HG03060 (cell line): ENCODE measurements around the gene EFNA5.
"Not testable (repeated sequence)": the region's sequence is repeated elsewhere in the genome, so short reads cannot be mapped to it uniquely, and the experiment has no call there.

ENCODE experiments used
- ATAC-seq: cut with Tn5 transposase; IDR thresholded peaks from one replicate; pipeline ENCODE4 v1.9.1; 2021; ENCODE audit warnings: low read depth, moderate number of reproducible peaks; ENCODE audit not compliant: unreplicated experiment

EFNA5 gene

DNA sequence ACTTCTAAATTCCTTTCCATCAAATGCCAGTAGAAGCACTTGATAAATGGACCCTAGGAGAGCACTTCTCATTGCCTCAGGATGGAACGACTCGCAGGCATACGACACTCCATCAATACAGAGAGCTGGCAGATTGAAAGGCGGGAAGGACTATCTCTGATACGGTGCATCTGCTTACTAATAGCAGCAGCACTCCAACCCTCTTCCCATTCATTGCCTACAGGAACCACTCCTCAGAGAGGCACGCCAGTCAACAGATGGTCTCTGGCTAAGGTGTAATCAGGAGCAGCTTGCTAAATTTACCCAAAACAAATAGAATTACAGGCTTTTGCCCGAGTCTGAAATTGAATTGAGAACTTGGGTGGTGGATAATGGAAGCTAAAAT lies 168.1 kb downstream of the EFNA5 start:
- ATAC-seq: no peak

DNA sequence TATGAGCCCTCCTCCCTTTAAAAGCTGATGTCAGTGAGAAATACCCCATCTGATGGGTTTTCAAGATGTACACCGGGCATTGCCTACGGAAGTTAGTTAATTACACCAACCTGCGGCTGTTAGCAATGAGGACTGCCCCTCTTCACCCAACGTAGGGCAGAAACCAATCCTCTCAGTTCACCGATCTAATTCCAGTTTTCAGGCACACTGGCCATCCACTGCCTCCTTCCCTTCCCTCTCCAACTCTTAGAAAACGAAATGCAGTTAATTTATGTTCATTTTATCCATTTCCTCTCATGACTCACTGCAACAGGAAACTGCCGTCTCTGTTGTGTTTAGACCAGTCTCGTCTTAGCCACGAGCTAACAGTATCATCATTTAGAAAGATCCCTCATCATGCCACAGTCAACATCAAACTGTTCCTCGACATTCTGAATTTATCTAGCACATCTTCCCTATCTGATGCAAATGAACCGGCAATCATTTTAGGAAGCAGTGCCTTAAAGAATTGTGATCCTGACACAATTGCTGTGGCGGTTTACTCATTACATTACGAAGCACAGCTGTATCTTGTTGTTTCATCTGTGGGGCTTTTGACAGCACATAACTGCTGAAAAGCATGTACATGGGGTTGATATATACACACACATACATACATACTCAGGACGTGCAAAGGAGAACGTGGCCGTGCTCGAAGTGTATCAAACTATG lies 168.6 kb downstream of the EFNA5 start:
- no peak for ATAC-seq

DNA sequence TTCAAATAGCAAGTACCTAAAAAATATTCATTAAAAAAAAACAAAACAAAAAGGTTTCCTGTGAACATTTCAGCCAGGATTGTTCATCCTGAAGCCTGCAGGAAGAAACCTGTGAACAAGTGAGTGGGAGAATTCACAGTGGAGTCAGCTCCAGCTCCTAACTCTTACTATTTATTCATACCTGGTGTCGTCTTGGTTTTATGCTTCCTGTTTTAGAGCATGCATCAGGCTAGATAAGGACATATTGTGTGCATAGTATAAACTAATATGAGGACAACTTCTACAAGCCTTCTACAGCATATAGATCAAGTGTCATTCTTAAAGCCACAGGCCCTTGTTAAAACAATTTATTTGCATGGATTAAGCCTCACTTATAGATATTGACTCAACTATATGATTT lies 169.9 kb downstream of the EFNA5 start:
- ATAC-seq: no peak

DNA sequence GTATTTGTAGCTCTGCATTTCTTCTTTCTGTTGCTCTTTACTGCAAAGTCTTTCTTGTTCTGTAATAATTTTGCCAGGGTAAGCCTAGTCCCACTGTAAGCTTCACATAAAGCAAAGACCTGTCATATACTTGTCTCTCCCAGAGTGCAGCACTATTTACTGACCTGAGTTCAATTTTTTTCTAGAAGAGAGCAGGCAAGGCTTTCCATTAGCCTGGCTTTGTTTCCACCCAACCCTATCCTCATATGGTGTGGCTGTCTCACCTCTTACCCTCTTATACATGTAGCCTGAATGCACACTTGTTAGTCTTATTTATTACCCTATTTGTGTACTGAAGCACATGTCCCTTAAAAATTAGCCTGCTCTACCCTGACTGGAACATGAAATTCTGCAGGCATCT lies 170.4 kb downstream of the EFNA5 start:
- ATAC-seq: no peak

DNA sequence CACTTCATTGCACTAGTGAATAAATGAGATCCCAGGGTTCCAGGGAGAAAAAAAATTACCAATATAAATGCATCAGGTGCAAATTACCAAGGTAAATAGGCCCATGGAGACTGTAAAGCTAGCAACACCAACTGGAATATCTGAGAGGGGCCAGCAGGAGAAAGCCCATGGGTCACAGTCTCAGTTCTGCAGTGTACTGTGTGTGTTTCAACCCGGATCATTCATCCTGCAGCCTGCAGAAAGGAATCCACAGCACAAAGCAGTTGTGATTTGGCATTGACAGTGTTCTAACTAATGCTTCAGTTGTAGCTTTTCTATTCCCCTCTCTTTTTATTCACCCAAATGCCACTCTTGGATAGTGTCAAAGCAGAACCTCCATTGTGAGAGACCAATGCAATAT lies 171.0 kb downstream of the EFNA5 start:
- ATAC-seq: no peak

DNA sequence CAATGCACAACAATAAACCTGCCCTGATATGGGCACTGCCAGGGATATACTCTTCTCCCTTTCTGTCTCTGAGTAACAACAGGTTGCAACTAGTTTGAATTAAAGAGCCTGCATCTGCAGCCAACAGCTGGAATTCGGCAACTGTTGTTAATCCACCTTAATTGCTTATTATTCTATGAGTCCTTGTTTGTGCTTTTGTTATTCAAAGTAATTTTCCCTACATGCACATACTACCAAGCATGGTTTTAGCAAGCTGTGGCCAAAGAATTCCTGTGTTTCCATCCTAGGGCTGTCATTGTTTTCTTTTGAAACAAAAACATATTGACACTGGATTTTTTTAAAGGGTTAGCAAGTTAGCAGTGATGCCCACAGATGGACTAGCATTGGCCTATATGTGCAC lies 171.5 kb downstream of the EFNA5 start:
- ATAC-seq: no peak

DNA sequence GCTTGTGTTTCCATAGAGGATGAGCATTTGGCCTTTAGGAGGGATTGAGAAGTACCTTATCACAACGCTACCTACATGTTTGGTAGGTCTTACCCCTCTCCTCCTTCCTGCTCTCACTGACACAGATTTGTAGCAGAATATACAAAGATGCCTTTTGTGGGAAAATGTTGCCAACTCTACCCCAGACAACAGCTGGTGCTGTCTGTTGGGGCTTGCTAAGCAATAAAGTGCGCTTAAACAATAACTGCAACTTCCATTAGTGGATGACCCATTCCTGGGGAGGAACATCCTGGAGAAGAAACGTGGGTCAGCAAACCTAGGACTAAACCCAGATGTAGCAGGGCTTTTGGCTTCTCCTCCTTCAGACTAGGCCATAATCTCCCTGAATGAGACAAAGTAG lies 174.3 kb downstream of the EFNA5 start:
- ATAC-seq: no peak

DNA sequence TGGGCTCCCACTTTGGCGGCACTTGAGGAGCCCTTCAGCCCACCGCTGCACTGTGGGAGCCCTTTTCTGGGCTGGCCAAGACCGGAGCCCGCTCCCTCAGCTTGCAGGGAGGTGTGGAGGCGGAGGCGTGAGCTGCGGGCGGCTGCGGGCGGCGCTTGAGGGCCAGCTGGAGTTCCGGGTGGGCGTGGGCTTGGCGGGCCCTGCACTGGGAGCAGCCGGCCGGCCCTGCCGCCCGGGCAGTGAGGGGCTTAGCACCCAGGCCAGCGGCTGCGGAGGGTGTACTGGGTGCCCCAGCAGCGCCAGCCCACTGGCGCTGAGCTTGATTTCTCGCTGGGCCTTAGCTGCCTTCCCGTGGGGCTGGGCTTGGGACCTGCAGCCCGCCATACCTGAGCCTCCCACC lies 176.6 kb downstream of the EFNA5 start:
- not testable (repeated sequence) for ATAC-seq

DNA sequence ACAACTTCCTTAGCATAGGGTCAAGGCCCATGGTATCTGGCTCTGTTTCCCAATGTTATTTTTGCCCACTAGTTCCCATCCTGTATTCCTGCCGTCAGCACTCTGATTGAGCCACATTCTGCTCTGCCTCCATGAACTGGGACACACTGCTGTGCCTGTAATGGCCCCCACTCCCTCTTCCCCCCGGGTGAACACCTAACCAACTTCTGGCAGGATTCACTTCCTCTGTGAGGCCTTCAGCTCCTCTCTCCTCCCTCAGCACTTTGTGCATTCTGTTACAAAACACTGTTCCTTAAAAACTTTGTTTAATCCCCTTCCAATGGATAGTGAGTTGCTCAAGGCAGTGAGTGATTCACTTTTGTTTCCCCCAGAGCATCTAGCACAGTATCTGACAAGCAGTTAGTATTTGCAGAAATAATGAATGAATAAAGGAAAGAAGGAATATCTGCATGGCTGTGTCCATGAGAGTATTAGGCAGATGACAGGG lies 183.6 kb downstream of the EFNA5 start:
- no peak for ATAC-seq

DNA sequence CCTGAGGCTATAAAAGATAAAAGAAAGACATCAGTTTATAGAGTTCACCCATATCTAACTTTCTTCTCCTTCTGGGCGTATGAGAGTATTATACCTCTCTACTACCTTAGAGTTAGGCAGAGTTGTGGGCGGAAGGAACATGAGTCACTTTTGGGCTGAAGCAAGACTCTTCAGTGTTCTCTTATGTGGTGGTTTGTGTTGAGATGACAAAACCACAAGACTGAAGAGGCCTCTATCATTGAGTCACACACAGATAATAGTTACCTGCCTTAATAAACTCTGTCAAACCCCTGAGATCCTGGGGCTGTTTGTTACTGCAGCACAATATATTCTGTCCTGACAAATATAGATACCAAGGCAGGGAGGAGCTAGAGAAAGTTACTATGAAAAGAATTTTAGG lies 184.2 kb downstream of the EFNA5 start:
- ATAC-seq: peak; percentile 90

DNA sequence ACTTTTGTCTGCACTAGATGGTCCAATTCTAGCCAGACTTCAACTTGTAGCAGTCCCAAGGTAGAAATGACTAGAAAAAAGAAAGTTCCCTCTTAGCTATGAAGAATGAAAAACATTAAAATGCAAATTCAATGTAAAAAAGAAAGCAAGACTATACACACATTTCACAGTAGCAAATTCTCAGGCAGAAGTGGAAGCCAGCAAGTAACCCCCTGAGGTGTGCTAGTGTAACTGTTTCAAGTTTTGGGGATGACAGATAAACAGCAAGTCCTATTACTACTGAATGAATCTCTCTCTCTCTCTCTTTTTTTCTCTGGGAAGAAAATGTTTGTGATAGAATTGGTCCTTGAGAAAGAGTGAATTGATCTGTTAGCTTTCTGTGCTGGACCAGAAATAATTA lies 185.6 kb downstream of the EFNA5 start:
- peak; percentile 34 for ATAC-seq

DNA sequence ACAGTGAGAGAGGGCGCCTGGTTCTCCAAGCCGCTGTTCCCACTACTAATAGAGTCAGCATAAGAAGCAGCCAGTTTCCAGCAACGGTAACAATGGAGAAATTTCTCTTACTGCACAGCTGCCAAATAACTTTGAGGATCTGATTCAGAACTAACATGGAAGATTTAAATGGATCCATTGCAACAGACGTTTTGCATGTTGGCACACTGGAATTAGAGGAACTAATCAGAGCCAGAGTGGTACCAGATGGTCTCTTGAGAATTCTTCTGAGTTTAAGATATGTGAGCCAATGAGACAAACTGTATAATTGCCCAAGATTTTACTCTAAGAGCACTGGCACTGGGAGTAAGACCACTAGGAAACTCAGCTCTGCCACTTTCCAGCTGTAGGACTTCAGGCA lies 186.5 kb downstream of the EFNA5 start:
- no peak for ATAC-seq

DNA sequence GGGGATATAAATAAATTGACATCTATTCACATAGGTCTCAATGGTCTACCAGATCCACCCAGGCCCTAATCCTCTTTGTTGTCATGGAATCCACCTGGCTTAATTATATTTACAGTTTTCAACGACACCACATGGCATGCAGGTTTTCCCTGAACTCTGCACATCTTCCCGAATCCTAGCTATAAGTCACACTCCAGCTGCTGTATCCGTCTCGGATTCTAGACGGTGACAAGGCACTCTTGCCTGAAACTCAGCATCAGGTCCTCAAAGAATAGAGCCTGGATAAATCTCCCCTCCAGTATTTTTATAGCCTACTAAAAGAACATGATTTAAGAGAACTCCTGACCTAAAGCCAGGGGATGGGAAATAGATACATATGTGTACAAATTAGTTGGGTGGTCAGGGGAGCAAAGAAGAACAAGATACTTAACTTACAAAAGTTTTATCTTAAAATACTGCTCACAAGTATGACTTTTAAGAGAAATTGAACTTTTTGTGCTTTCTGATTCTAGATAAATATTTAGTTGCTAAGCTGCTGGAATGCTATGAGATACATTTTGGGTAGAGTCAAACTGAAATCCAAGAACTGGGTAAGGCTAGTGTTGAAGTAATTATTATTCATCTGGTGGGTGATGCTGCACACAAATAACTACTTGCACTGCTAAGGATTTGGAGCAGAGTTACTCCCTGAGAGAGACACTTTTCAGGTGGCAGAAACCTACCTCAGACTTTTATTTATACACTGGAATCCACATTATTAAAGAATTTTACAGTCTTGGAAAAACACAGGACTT lies 187.3 kb downstream of the EFNA5 start:
- no peak for ATAC-seq

DNA sequence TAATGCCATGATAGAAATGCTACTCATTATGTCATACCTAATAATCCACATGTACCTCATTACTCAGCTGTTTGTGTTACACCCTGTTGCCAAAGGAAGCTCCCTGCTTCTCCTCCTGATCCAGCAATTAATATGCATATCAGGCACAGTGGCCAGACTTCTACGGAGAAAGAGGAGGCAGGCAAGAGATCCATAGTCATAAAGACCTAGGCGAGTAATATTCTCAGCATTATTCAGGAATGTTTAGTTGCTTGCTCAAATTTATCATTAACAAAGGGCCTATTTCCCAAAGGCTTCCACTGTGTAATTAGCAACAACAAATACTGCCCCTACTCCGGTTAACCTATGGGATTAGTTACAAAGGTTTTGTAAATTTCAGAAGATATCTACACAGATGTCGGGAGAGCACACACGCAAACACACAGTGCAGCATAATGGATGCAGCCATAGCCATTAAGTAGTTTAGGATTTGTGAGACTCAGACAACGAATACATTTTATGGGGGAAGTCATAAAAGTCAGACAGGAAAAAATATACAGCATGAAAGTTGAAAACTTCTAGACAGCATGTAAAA lies 192.6 kb downstream of the EFNA5 start:
- ATAC-seq: no peak

DNA sequence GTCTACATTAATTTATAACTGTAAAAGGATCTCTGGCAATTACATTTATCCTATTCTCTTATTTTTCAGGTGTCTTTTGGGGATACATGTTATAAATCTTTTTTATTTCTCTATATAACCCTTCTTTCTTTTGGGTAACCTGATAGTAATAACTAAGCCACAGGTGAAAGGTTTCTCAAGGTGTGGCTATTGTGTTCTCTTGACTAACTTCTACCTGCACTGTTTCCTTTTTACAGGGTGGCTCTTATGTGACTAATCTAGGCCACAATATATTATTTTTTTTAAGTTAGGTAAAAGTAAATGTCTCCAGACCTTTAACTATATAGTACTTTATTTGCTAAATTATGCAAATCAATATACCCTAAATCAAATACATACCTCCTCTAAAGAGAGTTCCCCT lies 193.2 kb downstream of the EFNA5 start:
- no peak for ATAC-seq

DNA sequence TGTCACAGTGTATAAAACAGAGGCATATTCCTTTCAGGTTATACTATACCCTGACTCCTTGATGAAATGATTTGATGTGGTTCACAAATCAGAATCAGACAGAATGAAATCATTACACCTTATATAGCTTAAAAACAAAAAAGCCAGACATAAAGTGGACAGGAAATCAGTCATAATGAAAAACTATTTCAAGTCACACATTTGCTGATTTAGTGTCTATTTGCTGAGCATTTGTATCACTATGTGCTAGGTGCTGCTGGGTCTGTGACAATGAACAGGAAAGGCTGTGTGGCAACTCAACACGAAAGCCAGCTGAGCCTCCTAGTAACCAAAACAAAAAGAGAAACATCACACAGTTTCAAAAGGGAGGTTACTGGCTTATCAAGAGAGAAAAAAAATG lies 194.0 kb downstream of the EFNA5 start:
- ATAC-seq: peak; percentile 96

DNA sequence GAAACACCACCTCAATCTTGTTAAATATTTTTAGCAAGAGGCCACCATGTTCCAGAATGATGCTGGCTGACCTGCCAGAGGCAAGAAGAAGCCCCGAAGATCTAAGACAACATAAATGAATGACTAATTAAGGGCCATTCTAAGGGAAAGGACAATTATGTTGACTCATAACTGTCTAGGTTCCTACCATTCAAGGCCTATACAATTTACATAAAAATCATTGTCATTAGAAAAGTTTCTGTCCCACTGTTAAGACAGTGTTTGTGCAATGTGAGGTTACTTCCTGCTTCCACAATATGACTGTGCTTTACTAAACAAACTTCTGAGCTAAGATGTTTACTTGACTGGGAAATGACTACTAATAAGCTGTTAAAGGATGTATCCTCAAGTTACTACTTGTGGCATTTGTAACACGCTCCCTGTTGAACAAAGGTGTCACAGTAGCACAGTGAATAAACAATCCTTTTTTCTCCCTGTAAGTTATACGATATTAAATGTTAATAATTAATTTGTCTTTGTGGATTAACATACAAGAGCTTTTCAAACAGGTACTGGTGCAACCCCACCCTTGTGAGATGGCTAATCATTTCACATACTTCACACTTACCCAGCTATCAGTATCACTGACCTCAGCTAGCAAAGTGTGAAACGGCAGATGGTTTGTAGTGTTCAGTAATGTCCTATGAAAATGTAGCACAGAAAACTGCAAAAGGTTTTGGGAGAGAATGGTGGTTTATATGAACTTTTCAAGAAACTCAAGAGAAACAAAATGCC lies 195.8 kb downstream of the EFNA5 start:
- ATAC-seq: peak; percentile 33

DNA sequence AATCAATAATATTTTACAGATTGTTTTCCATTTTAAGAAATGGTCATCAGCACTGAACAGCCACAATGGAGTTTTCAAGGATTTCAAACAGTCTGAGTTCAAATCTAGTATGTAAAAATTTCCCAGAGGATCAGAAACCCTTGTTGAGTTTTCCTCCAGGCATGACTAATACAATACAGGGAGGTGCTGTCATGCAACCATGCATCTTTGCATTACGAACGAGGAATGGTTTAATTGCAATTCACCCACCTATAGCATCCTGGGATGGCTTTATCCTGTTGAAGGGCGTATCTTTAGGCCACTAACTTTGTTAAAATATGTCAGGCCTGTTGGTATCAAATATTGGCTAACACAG lies 196.4 kb downstream of the EFNA5 start:
- no peak for ATAC-seq

DNA sequence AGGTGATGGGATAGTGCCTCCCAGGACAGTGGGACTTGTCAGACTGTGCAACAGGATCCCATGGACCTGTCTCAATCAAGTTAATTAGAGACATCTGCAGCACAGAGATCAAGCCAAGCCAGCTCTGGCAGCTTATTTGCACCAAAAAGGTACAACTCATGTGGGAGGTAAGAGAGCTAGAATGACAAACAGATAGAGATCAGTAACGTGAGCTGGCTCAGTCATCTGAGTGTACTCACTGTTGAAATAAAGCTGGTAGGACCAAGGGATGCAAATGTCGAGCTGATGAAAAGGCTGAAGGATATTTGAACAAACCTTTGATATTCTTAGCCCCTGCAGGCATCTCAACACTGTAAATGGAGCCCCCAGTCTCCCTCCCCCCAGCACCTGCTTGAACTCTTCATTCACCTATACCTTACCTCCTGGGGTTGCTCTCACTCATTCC lies 198.1 kb downstream of the EFNA5 start:
- no peak for ATAC-seq

DNA sequence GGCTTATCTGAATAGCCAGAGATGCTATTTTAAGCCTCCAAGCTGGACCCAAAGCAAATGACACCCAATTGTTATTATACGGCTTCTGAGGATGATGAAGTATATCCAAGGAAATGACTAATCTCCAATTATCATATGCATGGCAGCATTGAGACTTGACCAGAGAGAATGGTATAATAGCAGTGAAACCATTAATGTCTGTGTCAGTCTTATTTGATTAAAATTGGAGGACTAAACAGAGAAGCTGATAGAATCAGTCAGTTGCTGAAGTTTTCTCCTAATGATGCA lies 200.5 kb downstream of the EFNA5 start:
- ATAC-seq: no peak
